PC-9 (cell line): ENCODE results near the gene ZNF441.

Experiments
- CTCF ChIP-seq: fragments of 200-600 bp; sonication (generic); conservative IDR thresholded peaks from 2 replicates; pipeline ENCODE4 v1.6.1; 2017; ENCODE audit warnings: mixed run types, antibody characterized with exemption, mild to moderate bottlenecking, moderate library complexity
- EZH2 ChIP-seq: fragments of 200-600 bp; sonication (generic); IDR thresholded peaks from 2 replicates; pipeline ENCODE4 v1.8.0; 2017; ENCODE audit warnings: antibody characterized with exemption, low read depth

GRCh38 chr19:11813703-11814028, 46.9 kb downstream of the ZNF441 start:
- no peak for TF ChIP-seq EZH2
- TF ChIP-seq CTCF = no peak
